Measurements from ENCODE around the gene OLFM1. TPM values are rescaled to one million over a fixed set of nuclear protein-coding genes. Genes with fewer than 3 reads are reported as not detected.

The OLFM1 gene
- total RNA-seq, 1 donor from 2014 or later = 0.96 TPM

DNA sequence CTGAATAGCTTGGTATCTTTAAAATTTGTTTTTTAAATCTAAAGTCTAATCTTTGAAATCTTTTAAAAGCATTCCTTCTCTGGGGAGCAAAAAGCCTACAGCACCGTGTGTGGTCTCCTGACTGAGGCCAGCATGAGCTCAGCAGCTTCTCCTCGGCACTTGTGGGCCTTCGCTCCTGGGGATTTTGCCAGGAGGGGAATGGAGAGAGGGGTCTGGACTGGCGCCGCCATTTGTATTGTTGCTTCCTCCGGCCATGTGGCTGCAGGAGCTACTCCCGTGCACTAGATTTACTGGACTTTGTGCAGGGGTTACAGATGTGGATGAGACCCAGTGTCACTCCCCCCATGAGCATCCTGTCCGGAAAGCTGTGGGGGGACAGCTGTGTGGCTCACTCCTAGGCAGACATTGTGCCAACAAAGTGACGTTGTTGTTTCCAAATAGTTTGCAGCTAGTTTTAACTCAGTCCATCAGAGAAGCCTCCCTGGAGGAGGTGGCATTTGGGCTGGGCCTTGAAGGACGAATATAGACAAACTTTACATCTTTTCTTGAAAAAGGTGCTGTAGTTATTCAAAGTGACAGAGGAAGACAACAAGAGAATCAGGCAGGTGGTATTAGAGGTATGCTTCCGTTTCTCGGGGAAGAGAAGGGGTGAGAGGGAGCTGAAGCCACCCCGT, 6.6 kb downstream of the OLFM1 start:
- no peak for DNase-seq (ENCODE audit: low read depth)
- TF ChIP-seq, protein P1, sequence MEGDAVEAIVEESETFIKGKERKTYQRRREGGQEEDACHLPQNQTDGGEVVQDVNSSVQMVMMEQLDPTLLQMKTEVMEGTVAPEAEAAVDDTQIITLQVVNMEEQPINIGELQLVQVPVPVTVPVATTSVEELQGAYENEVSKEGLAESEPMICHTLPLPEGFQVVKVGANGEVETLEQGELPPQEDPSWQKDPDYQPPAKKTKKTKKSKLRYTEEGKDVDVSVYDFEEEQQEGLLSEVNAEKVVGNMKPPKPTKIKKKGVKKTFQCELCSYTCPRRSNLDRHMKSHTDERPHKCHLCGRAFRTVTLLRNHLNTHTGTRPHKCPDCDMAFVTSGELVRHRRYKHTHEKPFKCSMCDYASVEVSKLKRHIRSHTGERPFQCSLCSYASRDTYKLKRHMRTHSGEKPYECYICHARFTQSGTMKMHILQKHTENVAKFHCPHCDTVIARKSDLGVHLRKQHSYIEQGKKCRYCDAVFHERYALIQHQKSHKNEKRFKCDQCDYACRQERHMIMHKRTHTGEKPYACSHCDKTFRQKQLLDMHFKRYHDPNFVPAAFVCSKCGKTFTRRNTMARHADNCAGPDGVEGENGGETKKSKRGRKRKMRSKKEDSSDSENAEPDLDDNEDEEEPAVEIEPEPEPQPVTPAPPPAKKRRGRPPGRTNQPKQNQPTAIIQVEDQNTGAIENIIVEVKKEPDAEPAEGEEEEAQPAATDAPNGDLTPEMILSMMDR (IDR thresholded peaks at IDR 0.05; ENCODE audit: insufficient read depth, low read length, poor library complexity, severe bottlenecking) = no peak
- no peak overlapping the region for H3K4me3 ChIP-seq (ENCODE audit: low read depth, low read length)
- no peaks in the 10 kb centered on the region for H3K36me3 ChIP-seq (ENCODE audit: control insufficient read depth, insufficient read depth, low read length)
- H3K27me3 ChIP-seq (ENCODE audit: control insufficient read depth, insufficient read depth, low read length) = peaks cover 13% of the 10 kb centered on the region

DNA sequence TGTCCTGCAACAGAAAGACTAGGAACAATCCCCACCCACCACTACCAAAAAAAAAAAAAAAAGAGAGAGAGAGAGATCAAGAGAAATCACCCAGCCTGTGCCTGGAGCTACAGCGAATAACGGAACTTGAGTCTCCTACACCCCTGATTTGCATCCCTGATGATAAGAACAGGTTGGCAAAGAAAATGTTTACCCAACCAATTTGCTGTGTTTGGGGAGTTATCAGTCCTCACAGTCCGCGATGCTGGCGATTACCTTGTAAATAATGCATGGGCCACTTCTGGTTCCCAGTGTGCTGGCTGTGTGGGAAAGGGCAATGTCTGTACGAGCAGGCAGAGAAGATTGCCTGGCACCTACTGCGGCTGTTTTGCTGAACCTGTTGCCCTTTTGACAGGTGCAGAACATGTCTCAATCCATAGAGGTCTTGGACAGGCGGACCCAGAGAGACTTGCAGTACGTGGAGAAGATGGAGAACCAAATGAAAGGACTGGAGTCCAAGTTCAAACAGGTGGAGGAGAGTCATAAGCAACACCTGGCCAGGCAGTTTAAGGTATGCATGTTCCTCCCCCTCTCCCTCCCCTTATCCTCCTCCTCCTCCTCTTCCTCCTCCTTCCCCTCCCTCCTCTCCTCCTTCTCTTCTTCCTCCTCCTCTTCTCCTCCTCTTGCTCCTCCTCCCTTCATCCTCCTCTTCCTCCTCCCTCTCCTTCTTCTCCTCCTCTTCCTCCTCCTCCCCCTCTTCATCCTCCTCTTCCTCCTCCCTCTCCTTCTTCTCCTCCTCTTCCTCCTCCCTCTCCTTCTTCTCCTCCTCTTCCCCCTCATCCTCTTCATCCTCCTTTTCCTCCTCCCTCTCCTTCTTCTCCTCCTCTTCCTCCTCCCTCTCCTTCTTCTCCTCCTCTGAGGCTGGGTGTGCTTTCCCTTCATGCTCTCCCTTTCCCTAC, 8.3 kb downstream of the OLFM1 start:
- TF ChIP-seq, protein P1 (IDR thresholded peaks at IDR 0.05; ENCODE audit: insufficient read depth, low read length, poor library complexity, severe bottlenecking) = no peak

DNA sequence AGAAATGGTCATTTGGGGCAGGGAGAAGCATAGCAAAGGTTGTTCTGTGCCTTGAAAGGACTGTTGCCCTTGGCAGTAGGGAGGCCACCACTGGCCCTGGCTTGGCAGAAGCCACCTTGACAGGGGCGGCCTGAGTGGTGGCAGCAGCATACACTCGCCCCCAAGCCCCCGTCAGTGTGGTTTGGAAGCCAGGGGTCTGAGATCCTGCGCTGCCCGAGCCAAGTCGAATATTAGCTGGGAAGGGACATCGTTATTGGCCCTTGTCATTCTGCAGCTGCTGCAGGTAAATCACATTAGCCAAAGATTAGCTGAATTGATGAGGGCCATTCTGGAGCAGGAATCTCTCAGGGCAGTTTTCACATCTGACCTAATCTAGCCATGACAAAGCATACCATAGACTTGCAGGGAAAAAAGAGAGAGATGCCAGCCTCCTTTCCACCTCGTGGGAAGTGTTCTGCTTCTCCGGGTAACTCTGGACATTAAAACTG, 9.0 kb downstream of the OLFM1 start:
- TF ChIP-seq, protein P1 (IDR thresholded peaks at IDR 0.05; ENCODE audit: insufficient read depth, low read length, poor library complexity, severe bottlenecking) = no peak
- DNase-seq (ENCODE audit: low read depth) = no peak

More for the DNA sequence above, 8.3 kb downstream of the OLFM1 start:
- Histone ChIP-seq H3K4me3 (ENCODE audit: low read depth, low read length) (no peak overlapping the region), H3K36me3 (ENCODE audit: control insufficient read depth, insufficient read depth, low read length) (no peaks in the 10 kb centered on the region), H3K27me3 (ENCODE audit: control insufficient read depth, insufficient read depth, low read length) (no peaks in the 10 kb centered on the region)
- no peak for DNase-seq (ENCODE audit: low read depth)

DNA sequence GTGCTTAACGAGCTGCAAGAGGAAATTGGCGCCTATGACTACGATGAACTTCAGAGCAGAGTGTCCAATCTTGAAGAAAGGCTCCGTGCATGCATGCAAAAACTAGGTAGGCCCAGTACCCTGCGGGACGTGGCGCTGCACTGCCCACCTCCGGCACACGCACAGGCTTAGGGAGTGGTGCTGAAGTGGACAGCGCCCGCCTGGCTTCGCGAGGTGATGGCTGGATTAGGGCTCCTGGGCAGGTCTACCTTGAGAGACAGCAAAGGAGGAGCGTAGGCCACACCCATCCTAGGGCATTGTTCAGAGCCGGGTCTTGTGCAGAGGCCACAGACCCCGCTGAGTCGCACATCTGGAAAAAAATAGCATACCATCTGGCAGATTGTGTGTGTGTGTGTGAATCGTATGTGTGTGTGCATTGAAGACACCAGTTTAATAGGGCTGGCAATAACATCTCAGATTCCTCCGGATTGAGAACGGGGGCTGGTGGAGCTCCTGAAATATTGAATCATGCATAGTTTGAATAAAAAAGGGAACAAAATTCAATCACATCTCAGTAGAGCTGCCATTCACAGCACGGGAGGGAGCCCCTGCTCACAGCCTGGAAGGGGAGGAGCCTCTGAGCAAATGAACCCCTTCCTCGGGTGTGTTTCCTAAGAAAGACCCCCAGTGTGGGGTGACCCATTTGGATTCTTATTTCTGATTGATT, 11.1 kb downstream of the OLFM1 start:
- H3K36me3 ChIP-seq (ENCODE audit: control insufficient read depth, insufficient read depth, low read length) = no peaks in the 10 kb centered on the region
- DNase-seq (ENCODE audit: low read depth) = no peak
- no peak overlapping the region for H3K4me3 ChIP-seq (ENCODE audit: low read depth, low read length)
- TF ChIP-seq, protein P1 (IDR thresholded peaks at IDR 0.05; ENCODE audit: insufficient read depth, low read length, poor library complexity, severe bottlenecking) = no peak
- H3K27me3 ChIP-seq (ENCODE audit: control insufficient read depth, insufficient read depth, low read length) = no peaks in the 10 kb centered on the region

More for the DNA sequence above, 9.0 kb downstream of the OLFM1 start:
- Histone ChIP-seq H3K4me3 (ENCODE audit: low read depth, low read length) (no peak overlapping the region), H3K36me3 (ENCODE audit: control insufficient read depth, insufficient read depth, low read length) (no peaks in the 10 kb centered on the region), H3K27me3 (ENCODE audit: control insufficient read depth, insufficient read depth, low read length) (no peaks in the 10 kb centered on the region)

DNA sequence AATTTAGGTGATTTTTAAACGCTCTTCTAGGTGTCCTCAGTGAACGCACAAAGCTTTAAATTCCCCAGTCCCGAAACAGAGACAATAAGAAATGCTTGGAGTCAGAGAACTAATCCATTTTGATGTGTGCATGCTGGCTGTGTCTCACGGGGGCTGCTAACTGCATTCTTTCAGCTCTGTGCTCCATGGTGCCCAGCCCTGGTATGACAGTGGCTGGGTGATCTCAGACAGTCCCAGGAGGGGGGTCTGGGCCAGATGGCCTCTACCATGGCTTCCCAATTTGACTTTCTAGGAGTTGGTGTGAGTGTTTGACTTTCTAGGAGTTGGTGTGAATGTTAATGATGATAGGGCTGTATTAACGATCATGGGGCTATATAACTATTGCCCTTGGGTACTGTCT, 12.1 kb downstream of the OLFM1 start:
- H3K27me3 ChIP-seq (ENCODE audit: control insufficient read depth, insufficient read depth, low read length) = no peaks in the 10 kb centered on the region
- no peak overlapping the region for H3K4me3 ChIP-seq (ENCODE audit: low read depth, low read length)
- H3K36me3 ChIP-seq (ENCODE audit: control insufficient read depth, insufficient read depth, low read length) = no peaks in the 10 kb centered on the region
- no peak for DNase-seq (ENCODE audit: low read depth)
- TF ChIP-seq, protein P1 (IDR thresholded peaks at IDR 0.05; ENCODE audit: insufficient read depth, low read length, poor library complexity, severe bottlenecking) = no peak
